Hindlimb muscle (tissue), 1 donor: ENCODE measurements around the gene TRPM1. TPM values are rescaled to one million over a fixed set of nuclear protein-coding genes. Genes with fewer than 3 reads are reported as not detected.

Experiments used
- DNase-seq: peaks from one replicate; pipeline ENCODE4 v3.0.0-alpha.2; 2013
- polyA plus RNA-seq: library from polyadenylated mRNA; unstranded; fragments of 120-200 nt; gene quantifications from one replicate; pipeline ENCODE4 v1.2.1, GENCODE V29; 2013; ENCODE audit not compliant: insufficient read length

TRPM1 gene
- polyA plus RNA-seq, 1 donor: not detected

DNA sequence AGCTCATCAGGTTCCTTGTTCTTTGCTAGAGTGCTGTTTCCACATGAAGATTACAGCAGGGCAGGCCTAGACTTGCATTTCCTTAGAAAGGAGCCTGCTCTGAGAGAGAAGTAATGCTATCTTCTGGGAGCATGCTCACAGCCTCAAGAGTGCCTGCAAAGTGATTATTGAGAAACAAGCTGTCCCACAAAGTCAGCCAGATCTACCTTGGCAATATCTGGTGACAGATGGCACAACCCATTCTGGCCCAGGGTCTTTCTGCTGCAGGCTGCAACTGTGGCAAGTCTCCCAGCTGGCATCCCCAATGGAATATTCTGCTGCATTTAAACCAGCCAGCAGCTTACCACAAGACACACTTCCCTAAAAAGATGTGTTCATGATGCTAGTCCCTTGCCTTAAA lies 139.4 kb downstream of the TRPM1 start:
- DNase-seq: no peak

DNA sequence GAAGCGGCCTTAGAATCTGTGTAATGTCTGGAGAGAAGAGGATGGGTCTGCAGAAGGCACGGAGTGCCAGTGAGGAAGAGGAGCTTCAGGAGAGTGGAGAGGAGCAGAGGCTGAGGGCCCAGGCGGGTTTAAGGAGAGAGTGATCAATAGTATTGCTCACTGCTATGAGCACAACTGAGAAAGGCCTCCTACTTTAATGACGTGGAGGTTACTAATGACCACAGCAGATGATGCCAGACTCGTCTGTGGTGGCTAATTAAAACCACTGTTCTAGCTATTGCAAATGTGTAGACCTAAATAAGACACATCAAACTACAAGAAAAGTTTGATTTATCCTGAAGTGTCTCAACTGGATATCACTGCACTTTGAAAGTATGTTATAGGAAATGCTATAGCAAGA lies 143.3 kb downstream of the TRPM1 start:
- DNase-seq: no peak

DNA sequence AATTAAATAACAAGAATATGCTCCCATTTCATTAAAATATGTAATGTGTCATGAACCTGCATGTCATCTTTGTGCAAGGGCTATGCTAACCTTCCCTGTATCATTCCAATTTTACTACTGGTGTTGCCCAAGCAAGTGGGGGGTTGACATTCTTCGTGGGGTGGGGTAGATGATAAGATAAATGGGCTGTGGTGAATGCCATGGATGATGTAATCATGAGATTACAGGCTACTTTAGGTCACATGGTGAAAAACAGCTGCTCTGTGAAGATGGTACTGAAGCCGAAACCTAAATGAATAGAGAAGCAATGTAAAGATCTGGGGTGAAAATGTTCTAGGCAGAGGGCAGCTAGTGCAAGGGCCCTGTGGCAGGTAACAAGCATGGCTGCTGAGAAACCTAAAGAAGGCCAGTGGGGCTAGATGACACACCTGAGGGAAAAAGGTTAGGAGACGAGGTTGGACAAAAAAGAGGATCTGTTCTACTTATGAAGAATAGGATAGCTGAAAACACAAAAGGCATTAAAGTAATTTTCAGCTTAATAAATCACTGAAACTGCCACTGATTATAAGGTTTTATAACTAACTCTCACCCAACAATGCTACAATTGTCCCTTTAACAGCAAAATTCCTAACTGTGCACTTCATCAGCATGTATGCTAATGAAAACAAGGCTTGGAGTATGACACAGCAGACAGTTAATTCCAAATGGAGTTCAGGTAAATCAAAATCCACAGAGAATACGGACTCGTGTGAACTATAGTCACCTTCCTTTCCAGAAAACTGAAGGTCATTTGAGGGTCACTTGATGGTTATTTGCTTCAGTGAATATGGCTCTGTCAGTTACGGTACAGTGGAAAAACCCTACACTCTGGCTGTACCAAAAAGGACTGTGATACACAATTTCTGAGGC lies 145.1 kb downstream of the TRPM1 start:
- DNase-seq: no peak

DNA sequence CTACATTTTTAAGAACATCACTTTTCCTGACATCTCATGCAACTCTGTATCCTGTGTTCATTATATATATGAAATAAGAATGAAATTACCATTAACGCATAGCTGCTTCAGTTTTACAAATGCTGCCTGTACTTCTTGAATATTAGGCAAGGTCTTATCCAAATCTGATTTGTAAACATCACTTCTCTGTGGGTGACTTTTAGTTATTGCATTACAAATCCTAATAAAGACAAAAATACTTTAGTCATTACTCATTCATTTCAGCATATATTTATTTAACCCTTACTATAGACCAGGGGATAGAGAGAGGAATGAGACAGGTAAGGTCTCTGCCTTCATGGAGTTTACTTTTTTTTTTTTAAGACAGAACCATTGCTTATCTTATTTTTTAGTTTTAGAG lies 146.9 kb downstream of the TRPM1 start:
- no peak for DNase-seq

DNA sequence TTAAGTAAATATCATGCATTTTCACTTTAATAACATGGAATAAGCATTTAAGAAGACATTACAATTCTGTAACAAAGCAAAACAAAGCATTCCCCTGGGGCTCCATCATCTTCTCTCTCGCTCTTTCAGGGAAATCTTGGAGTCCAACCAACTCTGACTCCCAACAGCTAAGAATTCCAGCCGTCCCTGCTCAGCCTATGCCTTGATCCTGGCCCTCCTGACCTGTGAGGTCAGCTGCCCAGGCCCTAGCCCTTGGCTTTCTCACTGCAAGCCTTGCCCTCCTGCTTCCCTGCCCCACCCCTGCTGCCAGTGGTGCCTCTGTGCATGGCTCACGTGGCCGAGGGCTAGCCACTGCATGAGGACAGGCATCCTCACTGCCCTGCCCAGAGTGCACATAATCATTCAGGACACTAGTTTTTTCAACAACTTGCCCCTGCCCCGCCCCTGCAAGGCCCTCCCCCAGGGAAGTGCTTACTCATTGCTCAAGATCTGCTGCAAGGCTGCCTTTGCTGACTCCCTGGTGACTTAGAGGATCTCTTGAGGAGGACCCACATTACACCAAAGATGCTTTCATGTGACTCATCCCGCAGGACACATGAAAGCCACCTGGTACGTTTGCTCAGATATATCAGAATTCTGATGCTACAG lies 147.7 kb downstream of the TRPM1 start:
- no peak for DNase-seq

DNA sequence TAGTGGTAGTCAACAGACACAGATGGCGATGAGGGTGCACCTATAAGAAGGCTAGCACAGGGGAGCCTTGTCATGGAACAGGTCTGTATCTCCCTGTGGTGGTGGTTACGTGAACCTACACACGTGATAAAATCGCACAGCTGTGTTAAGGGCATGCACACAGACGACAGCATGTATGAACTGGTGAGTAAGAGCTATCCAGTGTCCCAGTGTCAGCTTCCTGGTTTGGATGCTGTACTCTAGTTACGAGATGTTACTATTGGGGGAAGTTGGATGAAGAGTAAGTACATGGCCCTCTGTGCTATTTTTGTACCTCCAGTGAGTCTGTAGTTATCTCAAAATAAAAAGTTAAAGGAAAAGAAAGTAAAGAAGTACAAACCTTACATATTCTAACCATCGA lies 148.3 kb downstream of the TRPM1 start:
- DNase-seq: no peak

Other genes starting within 250 kb of the TRPM1 start
- 25.5 TPM for gene FAN1, start 197.8 kb downstream of the TRPM1 start, polyA plus RNA-seq
- gene MTMR10, start 110.1 kb downstream of the TRPM1 start, polyA plus RNA-seq: 20.8 TPM
- 37.5 TPM for gene KLF13, start 225.1 kb upstream of the TRPM1 start, polyA plus RNA-seq